Mesenchymal stem cell (in vitro differentiated cells and primary cell): ENCODE results near the gene SOWAHA.

Experiments
- DNase-seq: peaks from one replicate; pipeline ENCODE4 v3.0.0-alpha.2; 2013
- H2AFZ ChIP-seq: one replicate; pipeline ENCODE4 v1.6.1; 2013; ENCODE audit warnings: low read depth, mild to moderate bottlenecking, control low read depth, inconsistent platforms, low read length, moderate library complexity
- H2AK5ac ChIP-seq: 2 replicates; pipeline ENCODE4 v1.6.1; 2013; ENCODE audit warnings: low read length, moderate library complexity, mild to moderate bottlenecking, inconsistent platforms; ENCODE audit not compliant: severe bottlenecking
- H2BK120ac ChIP-seq: one replicate; pipeline ENCODE4 v1.6.1; 2013; ENCODE audit warnings: low read depth, mild to moderate bottlenecking, inconsistent platforms, low read length, moderate library complexity
- H2BK12ac ChIP-seq, 2 experiments: one replicate each; pipeline ENCODE4 v1.6.1; 2013; ENCODE audit warnings: inconsistent platforms in 2 of 2, low read length in 2 of 2, mild to moderate bottlenecking in 2 of 2, moderate library complexity in 2 of 2, control low read depth in 1 of 2
- H2BK15ac ChIP-seq: one replicate; pipeline ENCODE4 v1.6.1; 2013; ENCODE audit warnings: mild to moderate bottlenecking, low read depth, inconsistent platforms; ENCODE audit not compliant: poor library complexity, severe bottlenecking
- H2BK5ac ChIP-seq: 2 replicates; pipeline ENCODE4 v1.6.1; 2013; ENCODE audit warnings: low read depth, mild to moderate bottlenecking, low read length, control low read depth, inconsistent platforms; ENCODE audit not compliant: poor library complexity, severe bottlenecking
- H3K14ac ChIP-seq, 2 experiments: one replicate each; pipeline ENCODE4 v1.6.1; 2013; ENCODE audit warnings: inconsistent platforms in 2 of 2, low read length in 2 of 2, control low read depth in 1 of 2, mild to moderate bottlenecking in 1 of 2, moderate library complexity in 1 of 2
- H3K18ac ChIP-seq, 2 experiments: one replicate each; pipeline ENCODE4 v1.6.1; 2013; ENCODE audit warnings: inconsistent platforms in 2 of 2, low read length in 2 of 2, control low read depth in 1 of 2, low read depth in 1 of 2, mild to moderate bottlenecking in 1 of 2
- H3K23ac ChIP-seq, 2 experiments: one replicate each; pipeline ENCODE4 v1.6.1; 2013; ENCODE audit warnings: inconsistent platforms in 2 of 2, low read length in 2 of 2, mild to moderate bottlenecking in 2 of 2, moderate library complexity in 2 of 2, control low read depth in 1 of 2
- H3K27ac ChIP-seq: 2 replicates; pipeline ENCODE4 v1.5.1; 2013; ENCODE audit warnings: mild to moderate bottlenecking, moderate library complexity, low read length, control low read depth, inconsistent platforms; ENCODE audit not compliant: poor library complexity, severe bottlenecking
- H3K27me3 ChIP-seq, 2 experiments: 2 replicates each; pipeline versions ENCODE4 v1.6.1 to v1.7.0; 2013; ENCODE audit warnings: low read length in 2 of 2, mild to moderate bottlenecking in 2 of 2, moderate library complexity in 2 of 2, control low read depth in 1 of 2, inconsistent platforms in 1 of 2; ENCODE audit not compliant: control insufficient read depth in 1 of 2, insufficient read depth in 1 of 2
- H3K36me3 ChIP-seq, 2 experiments: 2 replicates each; pipeline versions ENCODE4 v1.6.1 to v1.7.0; 2013; ENCODE audit warnings: low read length in 2 of 2, control low read depth in 1 of 2, inconsistent platforms in 1 of 2, low read depth in 1 of 2, mild to moderate bottlenecking in 1 of 2; ENCODE audit not compliant: insufficient read depth in 2 of 2, control insufficient read depth in 1 of 2
- H3K4ac ChIP-seq, 2 experiments: one replicate each; pipeline ENCODE4 v1.6.1; 2013; ENCODE audit warnings: inconsistent platforms in 2 of 2, low read length in 2 of 2, mild to moderate bottlenecking in 2 of 2, moderate library complexity in 2 of 2, control low read depth in 1 of 2, low read depth in 1 of 2
- H3K4me1 ChIP-seq: 2 replicates; pipeline ENCODE4 v1.6.1; 2013; ENCODE audit warnings: low read depth, low read length, control low read depth; ENCODE audit not compliant: control insufficient read depth, insufficient read depth
- H3K4me2 ChIP-seq: 2 replicates; pipeline ENCODE4 v1.6.1; 2013; ENCODE audit warnings: low read length, mild to moderate bottlenecking, inconsistent platforms; ENCODE audit not compliant: poor library complexity, severe bottlenecking
- H3K4me3 ChIP-seq, 2 experiments: 2 replicates each; pipeline versions ENCODE4 v1.5.1 to v1.7.0; 2013; ENCODE audit warnings: low read length in 2 of 2, mild to moderate bottlenecking in 2 of 2, control low read depth in 1 of 2, low read depth in 1 of 2; ENCODE audit not compliant: insufficient read depth in 1 of 2
- H3K79me1 ChIP-seq: replicated peaks from 2 replicates; pipeline ENCODE4 v1.6.1; 2013; ENCODE audit warnings: mild to moderate bottlenecking, control low read depth, low read length, inconsistent platforms; ENCODE audit not compliant: poor library complexity, severe bottlenecking
- H3K9ac ChIP-seq: 2 replicates; pipeline ENCODE4 v1.7.0; 2013; ENCODE audit warnings: mild to moderate bottlenecking, low read length, moderate library complexity
- H3K9me3 ChIP-seq: 2 replicates; pipeline ENCODE4 v1.7.0; 2013; ENCODE audit warnings: mild to moderate bottlenecking, low read length; ENCODE audit not compliant: control insufficient read depth
- H4K8ac ChIP-seq: one replicate; pipeline ENCODE4 v1.6.1; 2013; ENCODE audit warnings: inconsistent platforms, mild to moderate bottlenecking, low read length, moderate library complexity
- H4K91ac ChIP-seq: one replicate; pipeline ENCODE4 v1.6.1; 2013; ENCODE audit warnings: mild to moderate bottlenecking, low read length, inconsistent platforms
- WGBS: methylation state at CpG from one replicate; pipeline ENCODE4 v1.1.7; 2013; ENCODE audit warnings: mixed read lengths; 5-methylcytosine and 5-hydroxymethylcytosine counted together

The SOWAHA gene

DNA sequence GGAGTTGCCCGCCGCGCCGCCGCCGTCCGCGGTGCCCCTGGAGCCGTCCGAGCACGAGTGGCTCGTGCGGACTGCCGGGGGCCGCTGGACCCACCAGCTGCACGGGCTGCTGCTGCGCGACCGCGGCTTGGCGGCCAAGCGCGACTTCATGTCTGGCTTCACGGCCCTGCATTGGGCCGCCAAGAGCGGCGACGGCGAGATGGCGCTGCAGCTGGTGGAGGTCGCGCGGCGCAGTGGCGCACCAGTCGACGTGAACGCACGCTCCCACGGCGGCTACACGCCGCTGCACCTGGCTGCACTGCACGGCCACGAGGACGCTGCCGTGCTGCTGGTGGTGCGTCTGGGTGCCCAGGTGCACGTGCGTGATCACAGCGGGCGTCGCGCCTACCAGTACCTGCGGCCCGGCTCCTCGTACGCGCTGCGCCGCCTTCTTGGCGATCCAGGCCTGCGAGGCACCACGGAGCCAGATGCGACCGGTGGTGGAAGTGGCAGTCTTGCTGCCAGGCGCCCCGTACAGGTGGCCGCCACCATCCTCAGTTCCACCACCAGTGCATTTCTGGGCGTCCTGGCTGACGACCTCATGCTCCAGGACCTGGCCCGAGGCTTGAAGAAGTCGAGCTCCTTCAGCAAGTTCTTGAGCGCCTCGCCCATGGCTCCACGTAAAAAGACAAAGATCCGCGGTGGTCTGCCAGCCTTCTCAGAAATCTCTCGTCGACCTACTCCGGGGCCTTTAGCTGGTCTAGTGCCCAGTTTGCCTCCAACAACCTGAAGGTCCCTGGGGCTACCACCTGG, 1.6 kb downstream of the SOWAHA start:
- peaks cover 0 to 7% of the 10 kb centered on the region in 2 experiments for H3K36me3 ChIP-seq

DNA sequence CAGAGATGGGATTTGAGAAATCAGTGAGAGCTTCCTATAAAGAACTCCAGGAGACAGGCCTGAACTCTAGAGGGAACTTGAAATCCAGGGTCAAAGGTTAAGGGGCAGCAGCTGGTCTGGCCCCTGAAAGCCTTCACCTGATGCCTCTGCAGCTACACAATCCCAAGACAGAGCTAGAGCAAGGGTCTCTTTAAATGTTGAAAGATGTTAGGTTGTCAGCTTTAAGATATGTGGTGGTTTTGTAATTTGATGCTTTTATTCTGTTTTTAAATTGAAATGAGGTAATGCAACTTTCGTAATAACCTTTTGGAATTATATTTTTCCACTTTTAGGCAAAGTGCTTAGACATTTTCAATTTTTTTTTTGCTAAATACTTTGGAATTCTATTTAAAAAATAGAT, 2.4 kb downstream of the SOWAHA start:
- no peak overlapping the region for H3K9ac ChIP-seq
- no CpG with 5 or more reads among the region's 1 CpG for WGBS

More for the DNA sequence above, 1.6 kb downstream of the SOWAHA start:
- H2BK120ac ChIP-seq, result no peak overlapping the region
- no peaks in the 10 kb centered on the region for H3K79me1 ChIP-seq
- H2BK5ac ChIP-seq, result no peak overlapping the region
- H2BK15ac ChIP-seq, result no peak overlapping the region
- H3K4me3 ChIP-seq, result peak overlapping the region in 1 of 2 experiments; percentile 27
- peak overlapping the region; percentile 86 for H2AFZ ChIP-seq
- H3K4me1 ChIP-seq, result peaks cover 19% of the 10 kb centered on the region
- H3K14ac ChIP-seq, result peak overlapping the region in 1 of 2 experiments; percentile 18
- H3K4me2 ChIP-seq, result peak overlapping the region; percentile 27
- H3K4ac ChIP-seq, result no peak overlapping the region
- peak overlapping the region; percentile 40 for H4K91ac ChIP-seq
- no peak for DNase-seq
- H3K27ac ChIP-seq, result no peak overlapping the region
- peak overlapping the region in 1 of 2 experiments; percentile 11 for H3K18ac ChIP-seq
- no peak overlapping the region for H4K8ac ChIP-seq
- no peaks in the 10 kb centered on the region for H3K9me3 ChIP-seq
- peak overlapping the region in 1 of 2 experiments; percentile 63 for H2BK12ac ChIP-seq
- WGBS, result 63% methylated on average over 81 of the region's 81 CpGs
- no peak overlapping the region for H3K23ac ChIP-seq
- H3K27me3 ChIP-seq, result peaks cover 16 to 36% of the 10 kb centered on the region in 2 experiments
- no peak overlapping the region for H2AK5ac ChIP-seq
- no peak overlapping the region for H3K9ac ChIP-seq

GRCh38 chr5:132816083-132816482, 3.0 kb downstream of the SOWAHA start:
- Histone ChIP-seq H3K4me2 (no peak overlapping the region), H3K9me3 (no peaks in the 10 kb centered on the region), H2BK5ac (no peak overlapping the region), H4K91ac (no peak overlapping the region), H3K27me3 (peaks cover 15 to 29% of the 10 kb centered on the region in 2 experiments), H3K18ac (no peak overlapping the region), H2BK12ac (no peak overlapping the region), H2AFZ (no peak overlapping the region), H3K36me3 (peaks cover 0 to 7% of the 10 kb centered on the region in 2 experiments), H3K23ac (no peak overlapping the region), H4K8ac (no peak overlapping the region), H3K4ac (no peak overlapping the region), H3K4me3 (no peak overlapping the region), H3K14ac (no peak overlapping the region), H3K79me1 (no peaks in the 10 kb centered on the region), H3K4me1 (peaks cover 19% of the 10 kb centered on the region), H2AK5ac (no peak overlapping the region), H3K9ac (no peak overlapping the region), H2BK15ac (no peak overlapping the region), H3K27ac (no peak overlapping the region), H2BK120ac (no peak overlapping the region)
- no peak for DNase-seq
- WGBS, result 91% methylated on average over 1 of the region's 2 CpGs

More for the DNA sequence above, 2.4 kb downstream of the SOWAHA start:
- H2BK15ac ChIP-seq, result no peak overlapping the region
- no peak overlapping the region for H4K91ac ChIP-seq
- H2BK12ac ChIP-seq, result no peak overlapping the region
- H3K27ac ChIP-seq, result no peak overlapping the region
- no peak overlapping the region for H2AFZ ChIP-seq
- H3K14ac ChIP-seq, result no peak overlapping the region
- H3K36me3 ChIP-seq, result peaks cover 0 to 7% of the 10 kb centered on the region in 2 experiments
- no peak overlapping the region for H2BK5ac ChIP-seq
- H2BK120ac ChIP-seq, result no peak overlapping the region
- no peak overlapping the region for H4K8ac ChIP-seq
- H3K79me1 ChIP-seq, result no peaks in the 10 kb centered on the region
- H3K18ac ChIP-seq, result no peak overlapping the region
- no peak overlapping the region for H3K4me2 ChIP-seq
- H3K4ac ChIP-seq, result no peak overlapping the region
- H3K4me1 ChIP-seq, result peaks cover 19% of the 10 kb centered on the region
- H3K9me3 ChIP-seq, result no peaks in the 10 kb centered on the region
- no peak overlapping the region for H3K23ac ChIP-seq
- no peak for DNase-seq
- no peak overlapping the region for H3K4me3 ChIP-seq
- H3K27me3 ChIP-seq, result peaks cover 15 to 33% of the 10 kb centered on the region in 2 experiments
- no peak overlapping the region for H2AK5ac ChIP-seq

- Histone ChIP-seq H2BK120ac (no peak overlapping the region), H3K4me2 (no peak overlapping the region), H3K27ac (no peak overlapping the region), H2AK5ac (no peak overlapping the region), H3K18ac (no peak overlapping the region), H3K23ac (no peak overlapping the region), H2BK5ac (no peak overlapping the region), H3K4me1 (peaks cover 21% of the 10 kb centered on the region), H4K91ac (no peak overlapping the region), H3K4me3 (no peak overlapping the region), H3K9me3 (no peaks in the 10 kb centered on the region), H3K4ac (no peak overlapping the region), H2BK12ac (no peak overlapping the region), H4K8ac (no peak overlapping the region), H2BK15ac (no peak overlapping the region), H3K9ac (no peak overlapping the region), H2AFZ (no peak overlapping the region), H3K27me3 (peaks cover 15 to 24% of the 10 kb centered on the region in 2 experiments), H3K14ac (no peak overlapping the region), H3K36me3 (peaks cover 0 to 7% of the 10 kb centered on the region in 2 experiments), H3K79me1 (no peaks in the 10 kb centered on the region)
- DNase-seq, result peak; percentile 22
Measured at GRCh38 chr5:132816554-132816953, 3.5 kb downstream of the SOWAHA start.
